ENCODE measurements around the gene GMCL1.

The GMCL1 gene, protein sequence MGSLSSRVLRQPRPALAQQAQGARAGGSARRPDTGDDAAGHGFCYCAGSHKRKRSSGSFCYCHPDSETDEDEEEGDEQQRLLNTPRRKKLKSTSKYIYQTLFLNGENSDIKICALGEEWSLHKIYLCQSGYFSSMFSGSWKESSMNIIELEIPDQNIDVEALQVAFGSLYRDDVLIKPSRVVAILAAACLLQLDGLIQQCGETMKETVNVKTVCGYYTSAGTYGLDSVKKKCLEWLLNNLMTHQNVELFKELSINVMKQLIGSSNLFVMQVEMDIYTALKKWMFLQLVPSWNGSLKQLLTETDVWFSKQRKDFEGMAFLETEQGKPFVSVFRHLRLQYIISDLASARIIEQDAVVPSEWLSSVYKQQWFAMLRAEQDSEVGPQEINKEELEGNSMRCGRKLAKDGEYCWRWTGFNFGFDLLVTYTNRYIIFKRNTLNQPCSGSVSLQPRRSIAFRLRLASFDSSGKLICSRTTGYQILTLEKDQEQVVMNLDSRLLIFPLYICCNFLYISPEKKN

DNA sequence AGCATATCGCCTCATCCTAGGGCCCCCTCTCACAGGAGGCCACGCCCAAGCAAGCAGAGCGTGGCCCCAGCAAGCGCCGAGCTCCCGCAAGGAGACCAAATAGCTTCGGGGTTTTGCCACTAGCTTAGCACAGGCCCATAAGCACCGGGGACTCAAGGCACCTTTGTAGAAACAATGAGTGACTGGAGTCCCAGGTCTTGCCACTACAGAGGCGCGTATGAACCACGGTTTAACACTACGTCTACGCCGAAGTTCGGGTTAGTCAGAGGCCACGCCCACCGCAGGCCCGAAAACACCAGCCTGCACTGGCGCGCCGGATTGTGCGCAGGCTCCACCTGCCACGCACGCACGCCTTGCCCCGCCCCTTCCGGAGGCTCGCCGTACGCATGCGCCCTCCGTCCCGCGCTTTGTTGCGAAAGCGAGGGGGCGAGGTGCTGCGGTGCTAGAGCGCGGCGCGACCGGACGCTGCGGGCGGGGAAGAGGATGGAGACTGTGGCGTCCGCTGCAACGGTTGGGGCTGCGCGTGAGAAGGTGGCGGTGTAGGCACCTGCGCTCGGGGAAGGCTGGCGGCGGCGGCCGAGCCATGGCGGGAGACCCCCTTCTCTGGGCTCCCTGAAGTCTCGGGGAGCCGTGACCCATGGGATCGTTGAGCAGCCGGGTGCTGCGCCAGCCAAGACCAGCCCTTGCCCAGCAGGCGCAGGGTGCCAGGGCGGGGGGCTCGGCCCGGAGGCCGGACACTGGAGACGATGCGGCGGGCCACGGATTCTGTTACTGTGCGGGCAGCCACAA, at the start of gene GMCL1:
TSS of gene GMCL1 (plus strand) at position 405 of the 789 bp plus-strand sequence. CDS start at position 638, 233 bp downstream.
- Histone ChIP-seq H2AFZ (ENCODE audit: low read length) (peak within 1 kb of the TSS; percentile 91), H4K20me1 (ENCODE audit: insufficient read depth, low read length, poor library complexity, severe bottlenecking) (peaks cover 41% of the 10 kb centered on the region), H3K4me2 (ENCODE audit: low read depth, low read length, poor library complexity, severe bottlenecking) (peak within 1 kb of the TSS; percentile 81), H3F3A (ENCODE audit: low read depth) (no peaks in the 10 kb centered on the region; the same call in 1 of the 2 replicates), H3K27me3 (ENCODE audit: insufficient read depth, low read length, poor library complexity, severe bottlenecking) (no peaks in the 10 kb centered on the region), H3K9me3 (ENCODE audit: insufficient read depth, low read depth, low read length) (no peaks in the 10 kb centered on the region), H3K4me1 (ENCODE audit: insufficient read depth, low read length, poor library complexity, severe bottlenecking) (peaks cover 59% of the 10 kb centered on the region), H3K4me3 (ENCODE audit: low read length, poor library complexity, severe bottlenecking) (peak within 1 kb of the TSS; percentile 76), H3K9me2 (replicated peaks; ENCODE audit: low read depth, low read length) (no peaks in the 10 kb centered on the region), H3K79me2 (ENCODE audit: insufficient read depth, low read length) (peaks cover 49% of the 10 kb centered on the region), H3K36me3 (ENCODE audit: insufficient read depth, low read length) (no peaks in the 10 kb centered on the region), H3K9ac (ENCODE audit: low read depth, low read length, poor library complexity, severe bottlenecking) (peak within 1 kb of the TSS; percentile 79)
- TF ChIP-seq EZH2phosphoT487 (IDR thresholded peaks at IDR 0.05; ENCODE audit: borderline replicate concordance) = no peak
- TF ChIP-seq, protein P1, sequence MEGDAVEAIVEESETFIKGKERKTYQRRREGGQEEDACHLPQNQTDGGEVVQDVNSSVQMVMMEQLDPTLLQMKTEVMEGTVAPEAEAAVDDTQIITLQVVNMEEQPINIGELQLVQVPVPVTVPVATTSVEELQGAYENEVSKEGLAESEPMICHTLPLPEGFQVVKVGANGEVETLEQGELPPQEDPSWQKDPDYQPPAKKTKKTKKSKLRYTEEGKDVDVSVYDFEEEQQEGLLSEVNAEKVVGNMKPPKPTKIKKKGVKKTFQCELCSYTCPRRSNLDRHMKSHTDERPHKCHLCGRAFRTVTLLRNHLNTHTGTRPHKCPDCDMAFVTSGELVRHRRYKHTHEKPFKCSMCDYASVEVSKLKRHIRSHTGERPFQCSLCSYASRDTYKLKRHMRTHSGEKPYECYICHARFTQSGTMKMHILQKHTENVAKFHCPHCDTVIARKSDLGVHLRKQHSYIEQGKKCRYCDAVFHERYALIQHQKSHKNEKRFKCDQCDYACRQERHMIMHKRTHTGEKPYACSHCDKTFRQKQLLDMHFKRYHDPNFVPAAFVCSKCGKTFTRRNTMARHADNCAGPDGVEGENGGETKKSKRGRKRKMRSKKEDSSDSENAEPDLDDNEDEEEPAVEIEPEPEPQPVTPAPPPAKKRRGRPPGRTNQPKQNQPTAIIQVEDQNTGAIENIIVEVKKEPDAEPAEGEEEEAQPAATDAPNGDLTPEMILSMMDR (conservative IDR thresholded peaks at IDR 0.05; ENCODE audit: low read length) = no peak

DNA sequence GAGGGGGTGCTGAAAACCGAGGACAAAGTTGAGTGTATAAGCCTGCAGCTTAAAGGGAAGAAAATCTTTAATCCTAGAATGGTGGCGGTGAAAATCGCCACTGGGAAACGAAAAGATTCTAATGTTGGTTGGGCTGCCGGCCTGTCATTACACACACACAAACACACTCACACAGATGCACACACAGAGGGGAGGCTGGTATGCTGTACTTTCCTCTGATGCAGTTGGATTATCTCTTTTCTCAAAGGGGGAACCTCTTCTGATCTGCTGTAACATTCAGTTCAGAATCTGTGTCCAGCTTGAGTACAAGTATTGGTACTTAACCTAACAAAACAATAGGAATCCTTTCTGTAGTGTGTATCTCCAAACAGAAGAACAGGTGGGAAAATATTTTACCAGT, 48.5 kb upstream of the GMCL1 start:
- peaks cover 4% of the 10 kb centered on the region; the same call in 1 of the 2 replicates for H3K9me3 ChIP-seq (ENCODE audit: insufficient read depth, low read depth, low read length)
- no peaks in the 10 kb centered on the region for H3F3A ChIP-seq (ENCODE audit: low read depth)
- no peak overlapping the region for H3K9ac ChIP-seq (ENCODE audit: low read depth, low read length, poor library complexity, severe bottlenecking)
- no peak overlapping the region for H2AFZ ChIP-seq (ENCODE audit: low read length)
- H3K9me2 ChIP-seq (replicated peaks; ENCODE audit: low read depth, low read length) = no peaks in the 10 kb centered on the region
- no peaks in the 10 kb centered on the region for H3K36me3 ChIP-seq (ENCODE audit: insufficient read depth, low read length)
- no peaks in the 10 kb centered on the region for H4K20me1 ChIP-seq (ENCODE audit: insufficient read depth, low read length, poor library complexity, severe bottlenecking)
- no peak overlapping the region for H3K4me2 ChIP-seq (ENCODE audit: low read depth, low read length, poor library complexity, severe bottlenecking)
- no peaks in the 10 kb centered on the region for H3K27me3 ChIP-seq (ENCODE audit: insufficient read depth, low read length, poor library complexity, severe bottlenecking)
- H3K4me1 ChIP-seq (ENCODE audit: insufficient read depth, low read length, poor library complexity, severe bottlenecking) = peaks cover 12% of the 10 kb centered on the region
- no peaks in the 10 kb centered on the region for H3K79me2 ChIP-seq (ENCODE audit: insufficient read depth, low read length)
- no peak overlapping the region for H3K4me3 ChIP-seq (ENCODE audit: low read length, poor library complexity, severe bottlenecking)
- TF ChIP-seq, protein P1 (conservative IDR thresholded peaks at IDR 0.05; ENCODE audit: low read length) = no peak
- no peak for TF ChIP-seq EZH2phosphoT487 (IDR thresholded peaks at IDR 0.05; ENCODE audit: borderline replicate concordance)

DNA sequence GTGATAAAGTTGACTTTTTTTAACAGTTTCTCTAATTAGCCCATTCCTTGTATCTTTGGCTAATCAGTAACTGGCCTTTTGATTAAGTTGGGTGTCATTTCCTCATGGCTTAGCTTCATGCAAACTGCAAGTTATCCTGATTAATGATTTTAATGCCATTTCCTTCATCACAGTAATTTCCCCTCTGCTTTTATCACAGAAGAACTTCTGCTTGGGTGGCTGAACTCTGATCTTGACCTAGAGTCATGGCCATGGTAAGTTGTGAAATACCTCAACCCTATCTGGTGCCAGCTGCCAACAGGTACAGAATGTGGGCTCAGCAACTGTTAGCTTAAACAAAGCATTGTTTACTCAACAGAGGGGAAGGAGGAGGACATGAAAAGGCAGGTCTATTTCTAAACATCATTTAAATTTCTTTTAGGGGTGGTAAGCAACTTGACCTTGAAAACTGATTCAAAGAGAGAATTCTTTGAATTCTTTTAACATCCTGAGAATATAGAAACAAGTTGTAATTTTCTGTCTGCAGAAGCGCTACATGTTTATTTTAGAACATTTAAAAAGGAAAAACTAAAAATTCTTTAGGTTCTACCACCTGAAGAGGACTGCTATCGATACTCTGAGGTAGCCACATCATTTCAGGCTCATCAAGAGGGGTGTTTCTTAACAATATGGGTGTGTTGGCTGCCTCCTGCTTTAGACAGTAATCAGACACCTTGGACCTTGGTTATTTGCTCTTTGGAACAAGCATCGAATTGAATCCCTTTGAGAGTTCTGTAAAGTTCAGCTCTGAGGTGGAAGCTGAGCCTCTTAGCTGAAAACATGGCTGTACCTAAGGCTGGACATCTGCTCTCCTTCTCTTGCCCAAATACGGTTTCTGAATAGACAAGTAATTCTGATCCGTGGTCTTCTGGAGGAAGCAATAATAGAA, 47.9 kb upstream of the GMCL1 start:
- no peaks in the 10 kb centered on the region for H3K9me3 ChIP-seq (ENCODE audit: insufficient read depth, low read depth, low read length)
- no peaks in the 10 kb centered on the region for H3K9me2 ChIP-seq (replicated peaks; ENCODE audit: low read depth, low read length)
- peaks cover 12% of the 10 kb centered on the region for H3K4me1 ChIP-seq (ENCODE audit: insufficient read depth, low read length, poor library complexity, severe bottlenecking)
- no peak overlapping the region for H2AFZ ChIP-seq (ENCODE audit: low read length)
- no peaks in the 10 kb centered on the region for H4K20me1 ChIP-seq (ENCODE audit: insufficient read depth, low read length, poor library complexity, severe bottlenecking)
- TF ChIP-seq EZH2phosphoT487 (IDR thresholded peaks at IDR 0.05; ENCODE audit: borderline replicate concordance) = no peak
- TF ChIP-seq, protein P1 (conservative IDR thresholded peaks at IDR 0.05; ENCODE audit: low read length) = no peak
- H3K27me3 ChIP-seq (ENCODE audit: insufficient read depth, low read length, poor library complexity, severe bottlenecking) = no peaks in the 10 kb centered on the region
- H3F3A ChIP-seq (ENCODE audit: low read depth) = no peaks in the 10 kb centered on the region
- no peaks in the 10 kb centered on the region for H3K36me3 ChIP-seq (ENCODE audit: insufficient read depth, low read length)
- H3K4me2 ChIP-seq (ENCODE audit: low read depth, low read length, poor library complexity, severe bottlenecking) = peak overlapping the region; percentile 10
- no peak overlapping the region for H3K9ac ChIP-seq (ENCODE audit: low read depth, low read length, poor library complexity, severe bottlenecking)
- no peak overlapping the region for H3K4me3 ChIP-seq (ENCODE audit: low read length, poor library complexity, severe bottlenecking)
- H3K79me2 ChIP-seq (ENCODE audit: insufficient read depth, low read length) = no peaks in the 10 kb centered on the region
